GM12878 (cell line): ENCODE data around the gene HOXB1.

Source experiments
- BRCA1 ChIP-seq: IDR thresholded peaks from 2 replicates; pipeline ENCODE4 v1.6.1; 2011; ENCODE audit warnings: low read depth, low read length, improper control_type of control experiment
- EP300 ChIP-seq, 2 experiments: fragments of 150-350 bp in 1 of 2; IDR thresholded peaks; 2 replicates each; pipeline ENCODE4 v1.6.1; 2011 to 2012; ENCODE audit warnings: low read depth in 2 of 2, low read length in 2 of 2, borderline replicate concordance in 1 of 2, improper control_type of control experiment in 1 of 2, inconsistent platforms in 1 of 2; ENCODE audit not compliant: control insufficient read depth in 1 of 2
- EZH2 ChIP-seq: IDR thresholded peaks from 2 replicates; pipeline ENCODE4 v1.6.1; 2012; ENCODE audit warnings: low read depth, mild to moderate bottlenecking, control low read depth, inconsistent platforms, low read length, borderline replicate concordance; ENCODE audit not compliant: control insufficient read depth
- MLLT1 ChIP-seq: fragments of 450-650 bp; IDR thresholded peaks from 2 replicates; pipeline ENCODE4 v1.6.1; 2016; ENCODE audit warnings: mild to moderate bottlenecking
- NFIC ChIP-seq: IDR thresholded peaks from 2 replicates; pipeline ENCODE4 v1.6.1; 2012; ENCODE audit warnings: low read depth, mild to moderate bottlenecking, inconsistent platforms, low read length, moderate library complexity
- RAD21 ChIP-seq: IDR thresholded peaks from 2 replicates; pipeline ENCODE4 v1.6.1; 2011; ENCODE audit warnings: mild to moderate bottlenecking, low read depth, low read length, moderate library complexity; ENCODE audit not compliant: insufficient read depth
- TF ChIP-seq, protein P1 (sequence below): fragments of 450-650 bp; formaldehyde crosslinking; IDR thresholded peaks from 2 replicates; pipeline ENCODE4 v1.4.0; 2020; ENCODE audit warnings: mild to moderate bottlenecking, moderate library complexity

- TF ChIP-seq BRCA1: no peak
- TF ChIP-seq EP300 (IDR thresholded peaks at IDR 0.05; ENCODE audit: borderline replicate concordance in 1 of 2, control insufficient read depth in 1 of 2, low read depth in 2 of 2, low read length in 2 of 2): no peak
- no peak for TF ChIP-seq NFIC
- TF ChIP-seq, protein P1, sequence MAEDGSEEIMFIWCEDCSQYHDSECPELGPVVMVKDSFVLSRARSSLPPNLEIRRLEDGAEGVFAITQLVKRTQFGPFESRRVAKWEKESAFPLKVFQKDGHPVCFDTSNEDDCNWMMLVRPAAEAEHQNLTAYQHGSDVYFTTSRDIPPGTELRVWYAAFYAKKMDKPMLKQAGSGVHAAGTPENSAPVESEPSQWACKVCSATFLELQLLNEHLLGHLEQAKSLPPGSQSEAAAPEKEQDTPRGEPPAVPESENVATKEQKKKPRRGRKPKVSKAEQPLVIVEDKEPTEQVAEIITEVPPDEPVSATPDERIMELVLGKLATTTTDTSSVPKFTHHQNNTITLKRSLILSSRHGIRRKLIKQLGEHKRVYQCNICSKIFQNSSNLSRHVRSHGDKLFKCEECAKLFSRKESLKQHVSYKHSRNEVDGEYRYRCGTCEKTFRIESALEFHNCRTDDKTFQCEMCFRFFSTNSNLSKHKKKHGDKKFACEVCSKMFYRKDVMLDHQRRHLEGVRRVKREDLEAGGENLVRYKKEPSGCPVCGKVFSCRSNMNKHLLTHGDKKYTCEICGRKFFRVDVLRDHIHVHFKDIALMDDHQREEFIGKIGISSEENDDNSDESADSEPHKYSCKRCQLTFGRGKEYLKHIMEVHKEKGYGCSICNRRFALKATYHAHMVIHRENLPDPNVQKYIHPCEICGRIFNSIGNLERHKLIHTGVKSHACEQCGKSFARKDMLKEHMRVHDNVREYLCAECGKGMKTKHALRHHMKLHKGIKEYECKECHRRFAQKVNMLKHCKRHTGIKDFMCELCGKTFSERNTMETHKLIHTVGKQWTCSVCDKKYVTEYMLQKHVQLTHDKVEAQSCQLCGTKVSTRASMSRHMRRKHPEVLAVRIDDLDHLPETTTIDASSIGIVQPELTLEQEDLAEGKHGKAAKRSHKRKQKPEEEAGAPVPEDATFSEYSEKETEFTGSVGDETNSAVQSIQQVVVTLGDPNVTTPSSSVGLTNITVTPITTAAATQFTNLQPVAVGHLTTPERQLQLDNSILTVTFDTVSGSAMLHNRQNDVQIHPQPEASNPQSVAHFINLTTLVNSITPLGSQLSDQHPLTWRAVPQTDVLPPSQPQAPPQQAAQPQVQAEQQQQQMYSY: no peak
- TF ChIP-seq RAD21: no peak
- TF ChIP-seq MLLT1: no peak
- no peak for TF ChIP-seq EZH2
Measured at GRCh38 chr17:48556576-48557401, 26.0 kb upstream of the HOXB1 start.
